ENCODE measurements around the gene NLRC5.
"Not testable (repeated sequence)": the region's sequence is repeated elsewhere in the genome, so short reads cannot be mapped to it uniquely, and the experiment has no call there.

The NLRC5 gene

DNA sequence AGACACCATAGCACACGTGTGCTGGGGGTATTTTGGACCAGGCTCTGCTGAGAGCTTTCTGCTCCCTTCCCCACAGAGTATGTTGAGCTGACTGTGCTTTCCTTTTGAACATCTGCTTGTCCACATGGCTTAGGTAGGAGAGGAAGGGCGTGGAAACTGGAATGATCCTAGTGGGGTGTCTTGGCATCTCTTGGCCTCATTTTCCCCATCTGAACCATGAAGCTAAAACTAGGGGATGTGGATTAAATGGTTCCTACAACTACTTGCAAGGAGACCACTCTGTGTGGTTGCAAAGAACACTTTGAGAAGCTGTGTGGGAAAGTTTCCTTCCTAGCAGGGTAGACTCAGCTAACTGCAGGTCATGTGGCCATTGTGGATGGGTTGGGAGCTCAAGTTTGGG is 6.7 kb upstream of the NLRC5 start:
- DNase-seq, result no peak

DNA sequence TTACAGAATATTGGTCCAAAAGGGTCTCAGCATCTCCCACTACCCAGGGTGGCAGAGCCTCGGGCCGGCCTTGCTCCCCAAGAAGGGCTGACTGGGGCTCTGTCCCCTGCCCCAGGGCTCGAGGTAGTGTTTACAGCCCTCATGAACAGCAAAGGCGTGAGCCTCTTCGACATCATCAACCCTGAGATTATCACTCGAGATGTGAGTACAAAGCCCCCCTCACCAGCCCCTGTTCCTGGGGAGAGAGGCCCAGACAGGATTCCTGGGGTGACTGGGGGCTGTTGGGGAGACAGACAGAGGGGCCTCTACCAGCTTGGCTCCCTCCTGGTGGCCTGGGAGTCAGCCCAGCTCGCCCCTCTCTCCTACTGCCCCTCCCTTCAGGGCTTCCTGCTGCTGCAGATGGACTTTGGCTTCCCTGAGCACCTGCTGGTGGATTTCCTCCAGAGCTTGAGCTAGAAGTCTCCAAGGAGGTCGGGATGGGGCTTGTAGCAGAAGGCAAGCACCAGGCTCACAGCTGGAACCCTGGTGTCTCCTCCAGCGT is 6.1 kb upstream of the NLRC5 start:
- no peak for DNase-seq

DNA sequence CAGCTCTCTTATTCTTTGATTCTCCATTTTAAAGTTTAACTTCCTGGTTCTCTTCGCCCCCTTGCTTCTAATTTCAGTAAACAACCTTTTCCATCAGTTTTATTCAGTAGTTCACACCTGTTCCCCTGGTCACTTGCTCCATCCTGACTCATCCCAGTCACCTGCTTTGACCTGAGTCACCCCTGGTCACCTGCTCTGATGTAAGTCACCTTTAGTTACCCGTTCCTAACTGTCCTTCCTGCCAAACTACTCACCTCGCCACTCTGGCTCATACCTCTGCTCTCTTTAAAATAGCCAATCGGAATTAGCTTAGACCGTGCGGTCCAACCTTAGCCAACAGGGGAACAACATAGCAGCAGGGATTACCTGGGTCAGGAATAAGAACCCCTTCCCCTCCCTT is 4.7 kb upstream of the NLRC5 start:
- no peak for DNase-seq

DNA sequence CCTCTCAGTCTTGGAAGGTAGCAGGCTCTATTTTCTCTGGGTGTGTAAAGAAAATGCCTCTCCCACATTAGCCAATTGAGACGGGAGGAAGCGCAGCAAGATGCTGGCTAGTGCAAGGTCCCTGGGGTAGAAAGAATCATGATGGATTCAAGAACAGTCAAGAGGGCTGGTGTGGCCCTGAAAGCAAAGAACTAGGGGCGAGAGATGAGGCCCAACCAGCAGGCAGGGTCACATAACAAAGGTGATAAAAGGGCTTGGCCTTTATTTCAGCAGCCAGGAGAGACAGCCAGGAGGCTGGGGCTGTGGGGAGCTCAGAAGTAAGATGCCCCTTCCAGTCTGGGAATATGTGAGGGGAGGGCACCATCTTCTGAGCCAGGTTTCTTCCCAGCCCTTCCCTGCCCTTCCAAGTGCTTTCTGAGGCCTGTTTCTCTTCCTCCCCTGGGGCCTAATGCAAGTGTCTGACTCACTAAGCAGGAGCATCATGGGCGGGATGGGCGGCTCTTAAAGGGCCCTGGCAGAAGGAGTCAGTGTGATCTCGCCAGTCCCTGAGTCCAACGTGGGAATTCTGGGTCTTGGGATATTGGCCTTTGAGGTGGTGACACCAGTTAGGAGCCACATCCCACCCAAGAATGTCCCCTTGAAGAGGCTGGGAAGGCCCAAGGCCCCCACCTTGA is 3.9 kb upstream of the NLRC5 start:
- DNase-seq, result no peak

DNA sequence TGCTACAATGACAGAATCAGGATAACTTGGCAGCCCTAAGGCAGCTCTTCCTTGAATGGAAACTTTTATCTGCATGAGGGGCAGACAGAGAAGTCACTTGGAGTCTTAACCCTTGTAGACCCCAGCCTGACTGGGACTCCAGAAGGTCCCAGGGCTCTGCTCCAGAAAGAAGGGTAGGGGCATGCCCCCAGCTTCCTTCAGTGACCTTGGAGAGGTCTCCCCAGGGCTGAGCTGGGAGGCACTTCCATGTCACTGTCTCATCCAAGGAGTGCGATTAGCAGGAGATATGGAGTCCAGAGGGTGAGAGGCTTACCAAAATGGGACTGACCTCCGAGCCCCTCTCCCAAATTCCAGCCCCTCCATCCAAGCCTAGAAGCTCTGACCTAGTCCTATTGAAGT is 3.4 kb upstream of the NLRC5 start:
- no peak for DNase-seq

DNA sequence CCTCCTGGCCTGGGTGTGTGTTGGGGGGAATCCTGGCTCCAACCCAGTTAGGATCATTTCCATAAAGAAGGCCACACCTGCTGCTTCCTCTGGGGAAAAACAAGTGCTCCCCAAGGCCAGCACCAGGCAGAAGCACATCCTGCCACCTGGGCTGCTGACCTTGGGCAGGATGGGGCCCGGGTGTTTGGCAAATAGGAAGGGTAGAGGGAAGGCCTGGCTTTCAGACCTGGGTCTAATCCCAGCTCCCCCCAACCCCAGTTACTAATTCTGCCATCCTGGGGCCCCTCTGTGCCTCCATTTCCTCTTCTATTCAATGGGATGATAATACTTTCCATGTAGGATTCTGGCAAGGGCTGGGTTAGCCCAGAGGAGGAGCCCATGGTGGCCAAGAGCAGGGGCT is 3.0 kb upstream of the NLRC5 start:
- DNase-seq, result no peak

DNA sequence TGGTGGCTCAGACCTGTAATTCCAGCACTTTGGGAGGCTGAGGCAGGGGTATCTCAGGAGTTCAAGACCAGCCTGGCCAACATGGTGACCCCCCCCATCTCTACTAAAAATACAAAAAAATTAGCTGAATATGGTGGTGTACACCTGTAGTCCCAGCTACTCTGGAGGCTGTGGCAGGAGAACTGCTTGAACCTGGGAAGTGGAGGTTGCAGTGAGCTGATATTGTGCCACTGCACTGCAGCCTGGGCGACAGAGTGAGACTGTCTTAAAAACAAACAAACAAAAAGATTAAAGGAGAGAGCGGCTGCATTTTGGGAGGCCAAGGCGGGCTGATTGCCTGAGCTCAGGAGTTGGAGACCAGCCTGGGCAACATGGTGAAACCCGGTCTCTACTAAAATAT is 2.4 kb upstream of the NLRC5 start:
- not testable (repeated sequence) for DNase-seq

DNA sequence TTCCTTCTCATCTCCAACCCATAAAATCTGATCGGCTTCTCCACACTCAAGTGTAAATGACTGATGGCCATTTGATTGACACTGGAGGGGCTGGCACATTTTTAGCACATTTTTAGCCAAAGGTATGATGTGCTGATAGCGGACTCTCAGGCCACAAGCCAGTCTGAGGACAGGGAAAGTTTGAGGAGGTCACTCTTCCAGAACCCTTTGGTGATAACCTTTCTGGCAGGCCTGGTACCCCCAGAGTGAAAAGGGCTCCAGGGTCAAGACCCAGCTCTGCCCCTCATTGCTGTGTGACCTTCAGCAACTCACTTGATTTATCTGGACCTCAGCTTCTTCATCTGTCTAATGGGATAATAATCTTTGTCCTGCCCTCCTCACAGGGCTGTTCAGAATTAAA is 1.7 kb upstream of the NLRC5 start:
- no peak for DNase-seq

DNA sequence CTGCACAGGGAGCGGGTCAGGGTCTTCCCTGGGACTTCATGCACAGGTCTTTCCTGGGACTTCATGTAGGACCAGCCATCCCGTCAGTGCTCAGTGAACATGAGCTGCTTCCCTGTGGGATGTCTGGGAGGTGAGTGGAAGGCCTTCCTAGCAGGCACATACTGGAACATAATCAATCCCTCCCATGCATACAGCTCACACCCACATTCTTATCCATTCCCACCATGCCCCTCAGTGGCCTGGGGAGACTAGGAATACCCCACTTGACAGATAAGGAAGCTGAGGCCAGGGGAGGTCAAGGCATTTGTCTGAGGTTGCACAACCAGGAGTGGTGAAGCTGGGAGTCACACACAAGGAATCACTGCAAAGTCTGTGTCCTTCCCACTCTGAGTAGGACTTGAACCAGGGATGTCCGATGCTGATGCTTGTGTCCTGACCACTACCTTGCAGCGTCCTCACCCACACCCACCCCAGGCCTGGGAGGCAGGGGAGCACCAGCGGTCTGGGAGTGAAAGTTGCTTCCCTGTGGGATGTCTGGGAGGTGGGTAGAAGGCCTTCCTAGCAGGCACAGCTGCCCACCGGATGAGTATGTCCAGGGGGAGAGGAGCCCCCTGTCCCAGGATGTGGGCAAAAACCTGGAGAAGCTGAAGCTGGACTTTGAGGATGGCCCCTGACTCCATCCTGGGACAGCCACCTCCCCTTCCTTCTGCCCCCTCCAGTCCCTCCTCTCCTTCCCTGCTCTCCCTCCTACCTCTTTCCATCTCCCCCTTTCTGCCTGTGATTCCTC is 1.0 kb upstream of the NLRC5 start:
- DNase-seq, result no peak

DNA sequence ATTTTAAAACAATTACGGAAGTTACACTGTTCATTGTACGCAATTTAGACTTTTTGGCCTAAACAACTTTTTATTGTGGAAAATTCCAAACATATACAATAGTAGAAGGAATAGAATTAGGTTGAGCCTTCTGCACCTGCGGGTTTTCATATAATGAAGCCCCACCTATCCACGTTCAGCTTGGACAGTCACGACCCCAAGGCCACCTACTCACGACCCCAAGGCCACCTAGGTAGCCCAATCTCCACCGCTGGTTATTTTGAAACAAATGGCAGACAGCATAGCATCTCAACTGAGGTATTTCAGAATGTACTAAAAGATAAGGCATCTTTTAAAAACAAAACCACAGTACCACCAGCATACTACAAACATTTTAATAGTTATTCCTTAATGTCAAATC is 631 bp downstream of the NLRC5 start:
- DNase-seq, result no peak

DNA sequence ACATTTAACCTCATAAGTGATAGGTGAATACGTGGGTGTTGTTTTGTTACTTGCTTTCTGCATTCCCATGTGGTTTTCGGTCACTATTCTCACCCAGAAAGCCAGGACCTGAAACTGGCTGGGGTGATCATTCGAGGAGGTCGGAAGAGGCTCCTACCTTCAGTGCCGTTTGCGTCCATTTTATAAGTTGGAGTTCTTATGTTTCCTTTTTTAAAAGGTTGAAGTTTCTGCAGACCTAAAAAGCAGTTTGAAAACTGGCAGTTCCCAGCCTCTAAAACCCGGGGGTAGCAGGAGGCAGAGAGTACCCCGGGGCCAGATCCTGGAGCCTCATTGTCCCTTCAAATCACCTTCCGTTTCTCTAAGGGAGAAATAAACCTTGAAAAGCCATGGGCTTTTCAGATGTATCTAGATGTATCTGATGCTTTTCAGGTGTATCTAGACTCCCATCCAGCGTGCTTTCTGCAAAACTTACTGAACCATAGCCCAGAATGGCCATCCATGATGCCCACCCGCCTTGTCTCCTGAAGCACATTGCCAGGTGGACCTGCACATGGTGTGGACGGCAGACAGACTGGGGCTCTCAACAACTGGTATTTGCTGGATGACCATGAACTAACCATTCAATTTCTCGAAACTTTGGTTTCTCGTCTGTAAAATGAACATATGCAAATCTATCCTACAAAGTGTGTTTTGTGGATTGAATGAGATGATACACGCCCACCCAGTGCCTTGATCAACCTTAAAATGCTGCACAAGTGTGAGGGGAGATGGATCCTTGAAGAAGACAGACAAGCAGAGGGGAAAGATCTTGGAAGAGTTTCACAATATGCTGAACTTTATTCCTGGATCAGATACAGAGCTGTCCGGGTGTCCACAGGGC is 1.3 kb downstream of the NLRC5 start:
- DNase-seq, result no peak

DNA sequence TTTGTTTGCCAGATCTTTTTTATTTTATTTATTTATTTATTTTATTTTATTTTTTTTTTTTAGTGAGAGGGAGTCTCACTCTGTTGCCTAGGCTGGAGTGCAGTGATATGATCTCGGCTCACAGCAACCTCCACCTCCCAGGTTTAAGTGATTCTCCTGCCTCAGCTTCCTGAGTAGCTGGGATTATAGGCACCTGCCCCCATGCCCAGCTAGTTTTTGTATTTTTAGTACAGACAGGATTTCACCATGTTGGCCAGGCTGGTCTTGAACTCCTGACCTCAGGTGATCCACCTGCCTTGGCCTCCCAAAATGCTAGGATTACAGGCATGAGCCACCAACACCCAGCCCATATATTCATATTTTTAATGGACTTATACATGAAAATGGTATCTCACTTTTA is 3.1 kb downstream of the NLRC5 start:
- not testable (repeated sequence) for DNase-seq

DNA sequence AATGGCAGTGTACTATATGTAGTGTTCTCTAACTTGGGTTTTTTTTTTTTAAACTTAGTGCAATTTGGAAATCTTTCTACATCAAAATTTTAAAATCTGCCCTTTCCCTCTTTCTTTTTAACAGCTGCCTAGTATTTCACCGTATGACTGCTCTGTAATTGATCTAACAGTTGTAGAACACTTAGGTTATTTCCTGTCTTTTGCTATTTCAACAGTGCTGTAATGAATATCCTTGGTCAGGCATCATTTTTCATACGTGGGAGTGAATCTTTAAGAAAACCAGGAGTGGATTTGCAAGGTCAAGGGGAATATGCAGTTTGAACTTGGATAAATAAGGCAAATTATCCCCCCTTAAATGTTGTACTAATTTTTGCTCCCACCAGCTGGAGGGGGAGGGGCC is 3.8 kb downstream of the NLRC5 start:
- no peak for DNase-seq

DNA sequence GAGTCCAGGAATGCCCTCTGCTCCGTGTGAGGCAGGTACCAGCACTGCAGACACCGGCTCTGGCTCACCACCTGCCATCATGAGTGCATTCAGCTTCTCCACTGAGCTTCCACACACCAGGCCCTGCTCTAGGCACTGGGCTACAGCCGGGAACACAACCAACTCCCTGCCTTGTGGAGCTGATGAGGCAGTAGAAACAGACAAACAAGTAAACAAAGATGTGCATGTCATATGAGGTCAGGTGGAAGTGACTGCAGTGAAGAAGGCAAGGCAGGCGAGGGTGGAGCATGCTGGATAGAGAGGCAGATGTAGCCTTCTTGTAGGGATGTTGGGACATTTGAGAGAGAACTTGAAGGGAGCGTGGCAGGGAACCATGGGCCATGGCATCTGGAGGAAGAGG is 5.0 kb downstream of the NLRC5 start:
- no peak for DNase-seq

DNA sequence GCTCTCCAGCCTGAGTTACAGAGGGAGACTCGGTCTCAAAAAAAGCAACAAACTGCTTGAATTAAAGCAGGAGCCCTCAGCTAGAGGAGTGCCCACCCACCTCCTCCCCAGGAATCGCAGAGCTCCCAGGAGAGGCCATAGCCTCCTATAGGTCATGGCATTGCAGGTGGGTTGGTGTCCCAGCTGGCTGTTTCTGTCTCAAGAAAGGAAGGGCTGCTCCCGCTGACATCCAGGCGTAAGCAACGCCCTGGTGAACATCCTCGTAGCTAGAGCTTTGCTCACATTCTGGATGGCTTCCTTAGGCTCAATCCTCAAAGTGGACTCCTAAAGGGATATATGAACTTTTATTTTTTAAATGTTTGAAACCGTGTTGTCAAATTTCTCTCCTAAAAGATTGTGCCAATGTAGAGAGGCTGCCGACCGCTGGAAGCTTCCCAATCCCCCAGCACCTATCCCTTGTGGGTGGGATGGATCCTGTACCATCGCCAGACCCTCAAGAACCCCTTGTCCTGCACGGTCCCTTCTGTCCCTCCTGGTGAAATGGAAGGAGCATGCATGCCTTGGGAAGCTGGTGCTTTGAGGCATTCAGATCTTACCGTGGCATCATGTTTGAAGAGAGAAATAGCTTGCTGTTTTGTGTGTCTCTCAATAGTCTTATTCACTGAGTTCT is 5.9 kb downstream of the NLRC5 start:
- DNase-seq, result no peak

DNA sequence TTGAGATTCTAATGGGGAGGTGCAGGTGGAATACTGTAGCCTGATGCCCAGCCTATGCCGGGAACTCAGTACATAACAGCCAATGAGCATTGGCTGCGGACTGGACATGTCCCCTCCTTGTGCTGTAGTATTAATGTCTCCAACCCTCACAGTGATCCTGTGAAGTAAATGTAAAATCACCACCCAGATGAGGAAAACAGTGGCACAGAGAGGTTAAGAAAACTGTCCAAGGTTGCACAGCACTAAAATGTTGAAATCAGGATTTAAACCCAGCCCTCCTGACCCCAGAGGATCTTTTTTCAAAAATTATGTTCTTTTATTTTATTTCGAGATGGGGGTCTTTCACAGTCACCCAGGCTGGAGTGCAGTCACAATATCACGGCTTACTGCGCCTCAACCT is 7.9 kb downstream of the NLRC5 start:
- DNase-seq, result no peak

DNA sequence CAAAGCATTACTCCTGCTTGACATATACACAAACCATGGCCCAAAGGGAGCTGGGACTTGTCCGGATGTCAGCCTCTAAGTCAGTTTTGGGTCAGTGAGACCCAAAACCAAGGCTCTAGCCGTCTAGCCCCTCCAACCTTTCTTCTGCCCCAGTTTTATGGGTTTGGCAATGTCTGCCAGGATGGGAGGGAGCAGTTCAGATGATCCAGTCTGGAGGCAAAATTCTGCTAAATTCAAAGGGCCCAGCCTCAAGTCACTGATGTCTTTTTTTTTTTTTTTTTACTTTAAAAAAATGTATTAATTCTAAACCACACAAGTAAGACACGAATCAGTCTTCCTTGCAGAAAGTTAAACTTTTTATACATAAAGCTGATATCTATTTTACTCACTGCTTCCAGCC is 8.6 kb downstream of the NLRC5 start:
- no peak for DNase-seq

DNA sequence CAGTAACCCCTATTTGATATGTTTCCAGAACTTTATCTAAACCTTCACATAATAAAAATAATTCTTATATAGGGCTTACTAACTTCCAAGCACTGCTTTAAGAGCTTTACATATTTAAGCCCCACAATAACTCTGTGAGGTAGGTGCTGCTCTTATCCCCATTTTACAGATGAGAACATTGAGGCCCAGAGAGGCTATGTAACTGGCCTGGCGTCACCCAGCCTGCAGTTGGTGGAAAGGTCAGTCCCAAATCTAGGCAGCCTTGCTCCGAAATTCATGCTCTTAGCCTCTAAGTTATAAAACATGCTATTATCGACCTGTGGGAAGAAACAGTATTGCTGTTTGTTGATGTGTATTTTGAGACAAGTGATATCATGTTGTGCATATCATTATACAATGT is 9.0 kb downstream of the NLRC5 start:
- DNase-seq, result no peak

DNA sequence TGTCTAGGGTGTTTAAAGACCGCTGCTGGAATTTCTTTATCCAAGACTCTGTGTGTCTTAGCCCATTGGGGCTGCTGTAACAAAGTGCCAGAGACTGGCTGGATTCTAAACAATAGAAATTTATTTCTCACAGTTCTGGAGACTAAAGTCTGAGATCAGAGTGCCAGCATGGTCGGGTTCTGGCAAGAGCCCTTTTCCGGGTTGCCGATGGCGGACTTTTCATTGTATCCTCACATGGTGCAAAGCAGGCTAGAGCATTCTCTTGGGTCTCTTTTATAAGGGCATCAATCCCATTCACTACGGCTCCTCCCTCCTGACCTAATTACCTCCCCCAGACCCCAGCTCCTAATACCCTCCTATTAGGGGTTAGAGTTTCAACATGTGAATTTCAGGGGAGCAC is 9.5 kb downstream of the NLRC5 start:
- DNase-seq, result no peak

DNA sequence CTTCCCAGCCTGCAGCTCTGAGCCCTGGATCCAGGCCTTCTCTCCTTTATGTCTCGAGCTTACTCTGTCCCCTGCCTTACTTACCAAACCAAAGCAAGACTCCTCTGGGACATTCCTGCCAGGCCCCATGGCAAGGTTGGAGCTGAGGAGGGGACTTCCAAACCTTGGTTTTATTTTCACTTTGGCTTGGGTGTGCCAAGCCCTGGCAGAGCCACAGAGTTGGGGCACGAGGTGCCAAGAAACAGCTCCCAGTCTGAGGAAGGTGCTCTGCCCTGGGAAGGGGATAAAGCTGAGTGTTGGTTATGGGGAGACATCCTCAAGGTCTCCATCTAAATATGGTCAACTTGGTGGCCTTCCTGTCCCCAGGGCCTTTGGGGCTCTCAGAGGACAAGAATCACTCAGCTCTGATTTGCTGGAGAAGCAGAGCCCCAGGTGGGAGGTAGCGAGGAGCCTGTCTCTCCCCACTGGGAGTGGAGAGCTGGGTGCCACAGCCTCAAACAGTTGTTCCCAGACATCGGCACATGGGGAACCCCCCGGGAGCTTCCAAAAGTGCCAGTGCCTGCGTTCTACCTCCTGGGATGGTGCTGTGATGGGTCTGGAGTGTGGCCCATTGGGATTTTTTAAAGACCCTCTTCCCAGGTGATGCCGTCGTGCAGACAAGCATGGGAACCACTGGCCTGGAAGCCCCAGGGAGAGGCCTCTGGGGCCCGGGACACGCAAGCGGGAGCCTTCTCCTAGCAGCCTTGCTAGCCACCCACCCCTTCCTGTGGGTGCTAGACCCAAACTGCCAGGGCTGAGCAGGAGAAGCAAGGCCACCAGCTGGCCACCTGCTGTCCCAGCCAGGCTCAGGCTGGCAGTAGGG is 10.3 kb downstream of the NLRC5 start:
- no peak for DNase-seq

DNA sequence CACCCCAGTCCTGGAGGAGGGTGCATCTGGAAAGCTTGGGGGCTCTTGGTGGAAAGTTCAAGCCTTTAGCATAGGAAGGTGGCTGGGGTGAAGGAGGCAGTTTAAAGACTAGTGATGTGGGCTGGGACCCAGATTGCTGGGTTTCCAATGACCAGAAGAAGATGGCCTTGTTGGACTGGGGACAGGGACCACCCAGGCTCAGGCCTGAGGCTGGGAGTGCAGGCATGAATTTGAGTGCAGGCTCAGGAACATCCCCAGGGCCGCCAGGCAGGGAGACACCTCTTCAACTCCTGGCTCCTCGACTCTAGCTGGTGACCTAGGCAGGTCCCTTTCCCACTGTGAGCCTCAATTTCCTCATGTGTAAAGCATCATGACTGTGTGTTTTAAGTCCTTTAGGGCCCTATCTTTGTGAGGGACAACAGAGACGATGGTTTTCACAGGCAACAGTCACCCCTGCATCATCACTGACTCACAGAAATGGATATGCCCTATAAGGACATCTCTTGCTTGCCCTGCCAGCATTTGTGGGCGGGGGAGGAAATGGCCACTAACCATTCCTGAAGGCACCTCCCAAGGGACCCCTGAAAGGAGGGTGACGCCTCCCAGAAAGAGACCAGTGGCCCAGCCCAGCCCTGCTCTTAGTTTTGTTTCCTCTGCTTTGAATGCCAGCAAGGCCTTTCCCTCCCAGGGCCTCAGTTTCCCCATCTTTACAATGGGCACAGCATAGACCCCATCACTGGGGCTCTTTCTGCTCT is 11.1 kb downstream of the NLRC5 start:
- no peak for DNase-seq

Measured in GDM1 (cell line).